Esophagus squamous epithelium (tissue), 4 donors: ENCODE data around the gene MAD1L1.

Experiments
- POLR2A ChIP-seq, 4 donors: fragments of 450-650 bp; IDR thresholded peaks; one replicate each; pipeline ENCODE4 v1.6.1; 2017; ENCODE audit warnings: antibody characterized with exemption in 4 of 4, mild to moderate bottlenecking in 4 of 4, moderate library complexity in 3 of 4
- TF ChIP-seq, protein P1 (sequence below), 6 experiments: fragments of 450-650 bp in 4 of 6; fragments of 200-600 bp in 2 of 6; sonication (generic) in 2 of 6; IDR thresholded peaks; one replicate each; pipeline ENCODE4 v1.5.1; 2016 to 2019; ENCODE audit warnings: antibody characterized with exemption in 6 of 6, mild to moderate bottlenecking in 4 of 6, moderate library complexity in 4 of 6

- TF ChIP-seq POLR2A (IDR thresholded peaks at IDR 0.05): no peak
- TF ChIP-seq, protein P1, sequence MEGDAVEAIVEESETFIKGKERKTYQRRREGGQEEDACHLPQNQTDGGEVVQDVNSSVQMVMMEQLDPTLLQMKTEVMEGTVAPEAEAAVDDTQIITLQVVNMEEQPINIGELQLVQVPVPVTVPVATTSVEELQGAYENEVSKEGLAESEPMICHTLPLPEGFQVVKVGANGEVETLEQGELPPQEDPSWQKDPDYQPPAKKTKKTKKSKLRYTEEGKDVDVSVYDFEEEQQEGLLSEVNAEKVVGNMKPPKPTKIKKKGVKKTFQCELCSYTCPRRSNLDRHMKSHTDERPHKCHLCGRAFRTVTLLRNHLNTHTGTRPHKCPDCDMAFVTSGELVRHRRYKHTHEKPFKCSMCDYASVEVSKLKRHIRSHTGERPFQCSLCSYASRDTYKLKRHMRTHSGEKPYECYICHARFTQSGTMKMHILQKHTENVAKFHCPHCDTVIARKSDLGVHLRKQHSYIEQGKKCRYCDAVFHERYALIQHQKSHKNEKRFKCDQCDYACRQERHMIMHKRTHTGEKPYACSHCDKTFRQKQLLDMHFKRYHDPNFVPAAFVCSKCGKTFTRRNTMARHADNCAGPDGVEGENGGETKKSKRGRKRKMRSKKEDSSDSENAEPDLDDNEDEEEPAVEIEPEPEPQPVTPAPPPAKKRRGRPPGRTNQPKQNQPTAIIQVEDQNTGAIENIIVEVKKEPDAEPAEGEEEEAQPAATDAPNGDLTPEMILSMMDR (IDR thresholded peaks at IDR 0.05): no peak
Observed at GRCh38 chr7:2163600-2164555, 68.9 kb downstream of the MAD1L1 start.
